ENCODE results near the gene ADH4.
"Not testable (repeated sequence)": the region's sequence is repeated elsewhere in the genome, so short reads cannot be mapped to it uniquely, and the experiment has no call there.

Gene ADH4

DNA sequence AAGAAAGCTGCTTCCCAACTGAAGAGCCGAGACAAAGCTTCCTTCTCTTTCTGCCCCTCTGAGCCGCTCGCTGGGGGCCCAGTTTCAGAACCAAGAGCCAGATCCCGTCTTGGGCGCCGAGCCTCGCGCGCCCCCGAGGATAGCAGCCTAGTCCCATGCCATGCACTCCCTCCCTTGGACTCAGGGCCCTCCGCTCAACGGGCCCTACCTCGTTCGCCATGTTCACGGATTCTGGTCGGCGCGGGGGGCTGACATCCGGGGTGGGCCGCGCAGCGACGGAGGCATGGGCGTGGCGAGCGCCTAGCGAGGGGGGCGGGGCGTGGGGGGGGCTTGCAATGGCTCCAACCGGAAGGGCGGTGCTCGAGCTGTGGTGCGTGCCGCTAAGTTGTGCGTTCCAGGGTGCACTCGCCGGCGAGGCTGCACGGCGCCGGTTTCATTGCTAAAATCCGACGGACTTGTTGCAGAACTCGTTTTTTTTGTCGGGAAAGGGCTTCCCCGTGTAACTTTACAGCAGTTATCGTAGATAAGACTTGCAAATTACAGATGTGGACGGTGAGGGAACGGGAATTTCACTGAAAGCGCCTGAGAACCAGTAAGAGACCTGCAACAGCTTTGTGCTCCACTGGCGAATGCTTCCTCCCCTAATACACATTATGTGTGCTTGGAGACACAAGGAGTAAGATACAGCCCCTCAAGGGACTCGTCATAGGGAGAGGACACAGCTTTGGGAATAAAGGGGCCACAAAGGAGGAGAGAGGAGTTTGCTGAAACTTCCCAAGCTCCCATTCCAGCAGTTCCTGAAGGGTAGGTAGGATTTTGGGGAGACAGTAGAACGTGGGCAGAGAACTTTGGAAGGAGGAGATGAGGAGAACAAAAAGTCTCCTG is 55.4 kb downstream of the ADH4 start, which contains the start of gene ADH5:
Gene ADH5 (minus strand): TSS at position 308 of the 885 bp plus-strand sequence. CDS start 88 bp downstream, at position 220.
- ChIA-PET POLR2A (interaction anchor here (0.8 to 2.3 kb wide), 8 partner anchors 10 to 945 kb away, joined by 3 to 11 read pairs (median 4); partner anchors contain the start of genes EIF4E, METAP1 and RAP1GDS1), CTCF (interaction anchor here (0.8 to 1.0 kb wide), 3 partner anchors 149 to 374 kb away, joined by 3 to 4 read pairs (median 3); no protein-coding TSS in a partner anchor)
- TF ChIP-seq, protein P1, sequence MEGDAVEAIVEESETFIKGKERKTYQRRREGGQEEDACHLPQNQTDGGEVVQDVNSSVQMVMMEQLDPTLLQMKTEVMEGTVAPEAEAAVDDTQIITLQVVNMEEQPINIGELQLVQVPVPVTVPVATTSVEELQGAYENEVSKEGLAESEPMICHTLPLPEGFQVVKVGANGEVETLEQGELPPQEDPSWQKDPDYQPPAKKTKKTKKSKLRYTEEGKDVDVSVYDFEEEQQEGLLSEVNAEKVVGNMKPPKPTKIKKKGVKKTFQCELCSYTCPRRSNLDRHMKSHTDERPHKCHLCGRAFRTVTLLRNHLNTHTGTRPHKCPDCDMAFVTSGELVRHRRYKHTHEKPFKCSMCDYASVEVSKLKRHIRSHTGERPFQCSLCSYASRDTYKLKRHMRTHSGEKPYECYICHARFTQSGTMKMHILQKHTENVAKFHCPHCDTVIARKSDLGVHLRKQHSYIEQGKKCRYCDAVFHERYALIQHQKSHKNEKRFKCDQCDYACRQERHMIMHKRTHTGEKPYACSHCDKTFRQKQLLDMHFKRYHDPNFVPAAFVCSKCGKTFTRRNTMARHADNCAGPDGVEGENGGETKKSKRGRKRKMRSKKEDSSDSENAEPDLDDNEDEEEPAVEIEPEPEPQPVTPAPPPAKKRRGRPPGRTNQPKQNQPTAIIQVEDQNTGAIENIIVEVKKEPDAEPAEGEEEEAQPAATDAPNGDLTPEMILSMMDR (IDR thresholded peaks at IDR 0.05; ENCODE audit: insufficient read depth, low read length, missing control alignments): no peak
- no peak for DNase-seq (ENCODE audit: low read depth, low spot score)
- H3K4me3 ChIP-seq (ENCODE audit: low read depth, low read length): peak within 1 kb of the TSS; percentile 66

DNA sequence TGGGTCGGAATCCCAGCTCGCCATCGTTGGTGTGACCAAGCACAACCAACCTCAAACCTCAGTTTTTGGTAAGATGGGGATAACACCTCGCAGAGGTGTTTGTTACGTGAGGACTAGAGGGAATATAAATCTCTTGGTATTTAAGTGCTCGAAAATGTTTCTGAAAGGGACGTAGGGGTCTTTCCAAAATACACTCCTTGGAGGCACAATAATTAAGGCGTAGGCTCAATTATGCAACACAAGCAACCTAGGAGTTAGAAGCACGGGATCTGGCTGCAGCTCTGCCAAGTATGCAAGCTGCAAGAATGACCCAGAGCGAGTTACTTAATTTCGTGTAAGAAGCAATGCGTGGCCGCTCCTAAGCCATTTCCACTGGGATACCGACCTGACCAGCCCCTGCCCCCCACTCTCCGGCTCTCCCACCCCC is 56.1 kb downstream of the ADH4 start:
- CTCF ChIA-PET: interaction anchor here (0.8 to 1.0 kb wide), 3 partner anchors 149 to 375 kb away, joined by 3 to 4 read pairs (median 3); no protein-coding TSS in a partner anchor
- TF ChIP-seq, protein P1 (IDR thresholded peaks at IDR 0.05; ENCODE audit: insufficient read depth, low read length, missing control alignments): no peak
- peak; percentile 59 for DNase-seq (ENCODE audit: low read depth, low spot score)
- POLR2A ChIA-PET: interaction anchor here (1.0 to 2.3 kb wide), 3 partner anchors 9 to 159 kb away, joined by 4 to 11 read pairs (median 5); partner anchors contain the start of genes EIF4E and METAP1
- peak overlapping the region; percentile 66 for H3K4me3 ChIP-seq (ENCODE audit: low read depth, low read length)

DNA sequence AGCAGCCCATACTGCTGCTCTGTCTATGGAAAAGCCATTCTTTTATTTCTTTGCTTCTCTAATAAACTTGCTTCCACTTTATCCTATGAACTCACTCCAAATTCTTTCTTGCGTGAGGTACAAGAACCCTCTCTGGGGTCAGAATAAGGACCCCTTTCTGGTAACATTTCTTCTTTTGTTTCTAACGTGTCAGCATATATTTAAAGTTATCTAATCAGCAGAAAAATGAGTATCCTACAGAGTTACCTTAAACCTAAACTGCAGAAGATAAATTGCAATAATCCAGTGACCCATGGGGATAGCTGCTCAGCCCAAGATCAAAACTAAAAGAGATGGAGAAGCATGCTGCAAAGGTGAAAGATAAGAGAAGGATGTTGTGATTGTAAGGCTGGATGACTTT is 59.5 kb downstream of the ADH4 start:
- TF ChIP-seq, protein P1 (IDR thresholded peaks at IDR 0.05; ENCODE audit: insufficient read depth, low read length, missing control alignments): no peak
- POLR2A ChIA-PET: no interaction called here

DNA sequence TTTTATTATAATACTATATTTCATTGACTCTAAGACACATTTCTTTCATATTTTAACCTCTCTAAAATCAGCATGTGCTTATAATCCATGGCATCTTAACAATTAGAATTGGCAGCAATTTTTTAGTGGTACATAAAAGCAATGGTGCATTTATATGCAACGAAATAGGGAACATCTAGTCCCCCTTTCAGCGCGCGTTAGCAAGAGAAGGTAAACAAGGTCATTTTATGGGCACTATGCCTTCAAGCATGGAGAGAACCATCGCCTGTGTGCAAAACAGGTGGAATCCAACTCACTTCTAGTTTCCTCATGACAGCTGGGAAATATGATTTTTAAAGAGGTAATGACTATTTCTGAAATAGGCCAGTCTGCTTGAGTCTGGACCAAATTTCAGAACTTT is 61.9 kb downstream of the ADH4 start:
- CTCF ChIA-PET: interaction anchor here (1.3 to 1.7 kb wide), 2 partner anchors 26 to 323 kb away, joined by 4 read pairs; no protein-coding TSS in a partner anchor
- DNase-seq (ENCODE audit: low read depth, low spot score): no peak
- POLR2A ChIA-PET: no interaction called here
- H3K4me3 ChIP-seq (ENCODE audit: low read depth, low read length): no peak overlapping the region
- TF ChIP-seq, protein P1 (IDR thresholded peaks at IDR 0.05; ENCODE audit: insufficient read depth, low read length, missing control alignments): no peak

More for the DNA sequence above, 59.5 kb downstream of the ADH4 start:
- DNase-seq (ENCODE audit: low read depth, low spot score): no peak
- H3K4me3 ChIP-seq (ENCODE audit: low read depth, low read length): no peak overlapping the region
- CTCF ChIA-PET: interaction anchor here (2.2 kb wide), 1 partner anchor 28 kb away, joined by 9 read pairs; no protein-coding TSS in a partner anchor

DNA sequence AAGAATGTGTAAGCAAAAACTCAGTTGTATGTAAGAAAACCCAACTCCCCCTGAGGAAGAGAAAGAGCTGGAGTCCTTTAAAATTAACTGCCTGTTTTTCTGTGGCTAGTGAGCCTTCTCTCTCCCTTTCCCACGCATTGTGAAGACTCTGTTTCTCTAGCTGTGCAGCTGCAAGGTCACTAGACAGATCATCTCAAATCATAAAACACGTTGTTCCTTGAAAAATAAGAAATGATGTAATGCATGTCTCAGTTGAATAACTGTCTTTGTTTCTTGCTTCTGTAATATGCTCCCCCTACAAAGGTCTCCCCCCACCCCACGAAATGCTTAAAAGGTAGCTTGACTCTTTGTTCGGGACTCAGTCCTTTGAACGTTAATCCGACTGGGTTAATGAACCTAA is 63.2 kb downstream of the ADH4 start:
- POLR2A ChIA-PET; H3K4me3 ChIP-seq (ENCODE audit: low read depth, low read length); DNase-seq (ENCODE audit: low read depth, low spot score): not testable (repeated sequence)
- CTCF ChIA-PET: interaction anchor here (1.3 to 1.7 kb wide), 2 partner anchors 25 to 324 kb away, joined by 4 read pairs; no protein-coding TSS in a partner anchor

DNA sequence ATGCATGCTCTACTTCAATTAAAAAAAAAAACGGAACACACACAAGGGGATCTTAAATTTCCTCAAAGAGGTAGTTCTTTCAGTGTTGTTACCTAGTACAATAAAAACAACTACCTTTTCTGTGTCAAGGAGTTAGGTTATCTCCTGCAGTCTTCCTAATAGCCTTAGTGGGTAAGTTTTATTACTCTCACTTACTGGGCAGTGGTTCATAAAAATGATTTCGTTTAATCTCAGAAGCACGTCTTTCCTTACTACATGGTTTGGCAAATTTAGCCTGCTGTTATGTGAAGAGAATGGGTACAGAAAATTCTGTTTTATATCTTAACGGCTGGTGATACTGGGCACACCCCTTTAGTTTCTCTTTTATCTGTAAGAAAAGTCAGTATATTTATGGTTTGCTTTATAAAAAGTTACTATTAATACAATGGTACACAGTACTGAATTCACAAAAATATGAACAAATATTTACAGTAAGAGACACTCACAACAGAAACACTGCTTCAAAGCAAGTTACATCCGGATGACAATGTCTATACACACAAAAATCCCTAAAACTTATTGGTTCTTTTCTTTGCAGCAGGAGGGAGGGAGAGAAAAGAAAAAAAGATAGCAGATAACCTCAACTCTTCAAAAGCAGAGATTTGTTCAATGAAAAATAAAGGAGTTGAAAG is 64.3 kb downstream of the ADH4 start:
- ChIA-PET CTCF (interaction anchor here (0.7 kb wide), 1 partner anchor 24 kb away, joined by 4 read pairs; no protein-coding TSS in a partner anchor), POLR2A (no interaction called here)
- no peak overlapping the region for H3K4me3 ChIP-seq (ENCODE audit: low read depth, low read length)
- no peak for DNase-seq (ENCODE audit: low read depth, low spot score)
- TF ChIP-seq, protein P1 (IDR thresholded peaks at IDR 0.05; ENCODE audit: insufficient read depth, low read length, missing control alignments): no peak
